Vagina (tissue), 2 donors: ENCODE measurements around the gene RAB4B.
A peak's percentile ranks its signal among the peaks of the same experiment; 100 is the strongest.

Experiments
- POLR2A ChIP-seq, 2 donors: fragments of 450-650 bp; IDR thresholded peaks; one replicate each; pipeline ENCODE4 v1.6.1; 2017; ENCODE audit warnings: antibody characterized with exemption in 2 of 2, mild to moderate bottlenecking in 2 of 2, moderate library complexity in 2 of 2
- POLR2AphosphoS5 ChIP-seq, 2 donors: sonication (generic); formaldehyde crosslinking; IDR thresholded peaks; one replicate each; pipeline ENCODE4 v1.9.0; 2017; ENCODE audit warnings: antibody characterized with exemption in 2 of 2, mild to moderate bottlenecking in 2 of 2, low read depth in 1 of 2; ENCODE audit not compliant: insufficient read depth in 1 of 2
- TF ChIP-seq, protein P1 (sequence below), 3 experiments: fragments of 450-650 bp in 2 of 3; fragments of 200-600 bp in 1 of 3; sonication (generic) in 1 of 3; IDR thresholded peaks; one replicate each; pipeline ENCODE4 v1.5.1; 2017 to 2019; ENCODE audit warnings: antibody characterized with exemption in 3 of 3, mild to moderate bottlenecking in 2 of 3, moderate library complexity in 2 of 3

- TF ChIP-seq POLR2A (IDR thresholded peaks at IDR 0.05), result no peak
- TF ChIP-seq, protein P1, sequence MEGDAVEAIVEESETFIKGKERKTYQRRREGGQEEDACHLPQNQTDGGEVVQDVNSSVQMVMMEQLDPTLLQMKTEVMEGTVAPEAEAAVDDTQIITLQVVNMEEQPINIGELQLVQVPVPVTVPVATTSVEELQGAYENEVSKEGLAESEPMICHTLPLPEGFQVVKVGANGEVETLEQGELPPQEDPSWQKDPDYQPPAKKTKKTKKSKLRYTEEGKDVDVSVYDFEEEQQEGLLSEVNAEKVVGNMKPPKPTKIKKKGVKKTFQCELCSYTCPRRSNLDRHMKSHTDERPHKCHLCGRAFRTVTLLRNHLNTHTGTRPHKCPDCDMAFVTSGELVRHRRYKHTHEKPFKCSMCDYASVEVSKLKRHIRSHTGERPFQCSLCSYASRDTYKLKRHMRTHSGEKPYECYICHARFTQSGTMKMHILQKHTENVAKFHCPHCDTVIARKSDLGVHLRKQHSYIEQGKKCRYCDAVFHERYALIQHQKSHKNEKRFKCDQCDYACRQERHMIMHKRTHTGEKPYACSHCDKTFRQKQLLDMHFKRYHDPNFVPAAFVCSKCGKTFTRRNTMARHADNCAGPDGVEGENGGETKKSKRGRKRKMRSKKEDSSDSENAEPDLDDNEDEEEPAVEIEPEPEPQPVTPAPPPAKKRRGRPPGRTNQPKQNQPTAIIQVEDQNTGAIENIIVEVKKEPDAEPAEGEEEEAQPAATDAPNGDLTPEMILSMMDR (IDR thresholded peaks at IDR 0.05), result no peak
- peak in 1 of 2 donors; percentile 49 for TF ChIP-seq POLR2AphosphoS5 (IDR thresholded peaks at IDR 0.05; ENCODE audit: insufficient read depth in 1 of 2, low read depth in 1 of 2)
Measured at GRCh38 chr19:40831502-40832430, 53.7 kb downstream of the RAB4B start.
